H1 (cell line): ENCODE measurements around the gene POU6F2. TPM values are rescaled to one million over a fixed set of nuclear protein-coding genes. Genes with fewer than 3 reads are reported as not detected.
A peak's percentile ranks its signal among the peaks of the same experiment; 100 is the strongest.

ENCODE experiments used
- CTCF ChIA-PET: fragments of 300-600 bp; sonication (Branson Sonifier 250); formaldehyde crosslinking; loops from one replicate; lab custom pipeline; 2021; ENCODE audit not compliant: partially characterized antibody; lab: Charles Lee
- POLR2A ChIA-PET: fragments of 300-600 bp; sonication (Branson Sonifier 250); formaldehyde crosslinking; loops from one replicate; lab custom pipeline; 2021; ENCODE audit warnings: inconsistent platforms; ENCODE audit not compliant: partially characterized antibody; lab: Charles Lee
- DNase-seq, 2 experiments: peaks; one replicate each; pipeline versions ENCODE4 v3.0.0 to v3.0.0-alpha.2; 2010 to 2022; ENCODE audit warnings: low spot score in 2 of 2, low read depth in 1 of 2, mixed read lengths in 1 of 2
- FAIRE-seq: peaks from 2 replicates; lab custom pipeline; 2011; peaks lifted over from hg19 to GRCh38; lab: Jason Lieb, UNC
- H2AFZ ChIP-seq: 2 replicates; pipeline ENCODE4 v1.8.1; 2012; ENCODE audit warnings: low read length, inconsistent platforms
- H2AK5ac ChIP-seq: 2 replicates; pipeline ENCODE4 v1.6.1; 2013; ENCODE audit warnings: low read depth, low read length
- H2BK120ac ChIP-seq: replicated peaks from 2 replicates; pipeline ENCODE3; 2013; ENCODE audit warnings: low read depth, low read length, inconsistent platforms
- H2BK12ac ChIP-seq: 2 replicates; pipeline ENCODE4 v1.6.1; 2013; ENCODE audit warnings: low read depth, low read length
- H2BK15ac ChIP-seq: 2 replicates; pipeline ENCODE4 v1.6.1; 2013; ENCODE audit warnings: low read length
- H2BK20ac ChIP-seq: 2 replicates; pipeline ENCODE4 v1.6.1; 2013; ENCODE audit warnings: low read length
- H2BK5ac ChIP-seq: 2 replicates; pipeline ENCODE4 v1.6.1; 2013; ENCODE audit warnings: low read depth, low read length
- H3K14ac ChIP-seq: 2 replicates; pipeline ENCODE4 v1.6.1; 2013; ENCODE audit warnings: inconsistent platforms; ENCODE audit not compliant: insufficient read length
- H3K18ac ChIP-seq: 2 replicates; pipeline ENCODE4 v1.6.1; 2013; ENCODE audit warnings: low read length; ENCODE audit errors: extremely low read depth
- H3K23ac ChIP-seq: 2 replicates; pipeline ENCODE4 v1.6.1; 2013; ENCODE audit warnings: inconsistent platforms; ENCODE audit not compliant: insufficient read length
- H3K23me2 ChIP-seq: 2 replicates; pipeline ENCODE4 v1.6.1; 2013; ENCODE audit warnings: low read depth, low read length
- H3K27ac ChIP-seq: 2 replicates; pipeline ENCODE4 v1.6.1; 2011; ENCODE audit warnings: low read depth, low read length, inconsistent platforms
- H3K27me3 ChIP-seq, 4 experiments: replicated peaks in 1 of 4; 1 replicate in 1 of 4; 2 replicates in 3 of 4; pipeline versions ENCODE4 v1.6.1 to v1.8.1; 2011 to 2013; ENCODE audit warnings: low read length in 3 of 4, mild to moderate bottlenecking in 3 of 4, inconsistent platforms in 2 of 4, mixed read lengths in 2 of 4, moderate library complexity in 1 of 4; ENCODE audit not compliant: control insufficient read depth in 3 of 4, insufficient read depth in 3 of 4; ENCODE audit errors: extremely low read depth in 1 of 4
- H3K36me3 ChIP-seq, 4 experiments: 2 replicates each; pipeline versions ENCODE4 v1.6.1 to v1.8.1; 2011 to 2013; ENCODE audit warnings: mild to moderate bottlenecking in 4 of 4, low read length in 3 of 4, moderate library complexity in 2 of 4, control low read depth in 1 of 4, inconsistent platforms in 1 of 4; ENCODE audit not compliant: insufficient read depth in 4 of 4, control insufficient read depth in 2 of 4
- H3K4ac ChIP-seq: replicated peaks from 2 replicates; pipeline ENCODE3; 2013; ENCODE audit warnings: low read length, low read depth, mixed read lengths, inconsistent platforms; ENCODE audit not compliant: insufficient read length
- H3K4me1 ChIP-seq, 4 experiments: replicated peaks in 1 of 4; 1 replicate in 1 of 4; 2 replicates in 3 of 4; pipeline versions ENCODE4 v1.6.1 to v1.8.1; 2011 to 2013; ENCODE audit warnings: low read length in 3 of 4, inconsistent platforms in 2 of 4, mixed read lengths in 1 of 4; ENCODE audit not compliant: insufficient read depth in 4 of 4, control insufficient read depth in 3 of 4
- H3K4me2 ChIP-seq, 2 experiments: 2 replicates each; pipeline versions ENCODE4 v1.6.1 to v1.8.1; 2011 to 2013; ENCODE audit warnings: low read depth in 2 of 2, low read length in 2 of 2, control low read depth in 1 of 2, inconsistent platforms in 1 of 2, mild to moderate bottlenecking in 1 of 2; ENCODE audit not compliant: insufficient read depth in 1 of 2
- H3K4me3 ChIP-seq, 4 experiments: fragments of 200-600, 300-600 bp in 1 of 4; sonication (generic), shearing (Covaris generic), sonication (Bioruptor Twin) in 1 of 4; 2 replicates each; pipeline versions ENCODE4 v1.5.1 to v1.8.1; 2011 to 2016; ENCODE audit warnings: low read length in 4 of 4, low read depth in 3 of 4, control low read depth in 2 of 4, inconsistent platforms in 2 of 4, mild to moderate bottlenecking in 2 of 4, mixed read lengths in 1 of 4, moderate library complexity in 1 of 4; ENCODE audit not compliant: insufficient read depth in 2 of 4; ENCODE audit errors: extremely low read depth in 1 of 4
- H3K56ac ChIP-seq: replicated peaks from 2 replicates; pipeline ENCODE3; 2013; ENCODE audit warnings: low read depth, mild to moderate bottlenecking, mixed read lengths, low read length, inconsistent platforms; ENCODE audit not compliant: insufficient read length
- H3K79me1 ChIP-seq: 2 replicates; pipeline ENCODE4 v1.6.1; 2013; ENCODE audit warnings: low read depth, low read length, control low read depth
- H3K79me2 ChIP-seq, 2 experiments: 2 replicates each; pipeline versions ENCODE4 v1.6.1 to v1.8.1; 2012 to 2013; ENCODE audit warnings: low read length in 2 of 2, mild to moderate bottlenecking in 2 of 2, inconsistent platforms in 1 of 2; ENCODE audit not compliant: insufficient read depth in 2 of 2, control insufficient read depth in 1 of 2
- H3K9ac ChIP-seq, 4 experiments: replicated peaks in 1 of 4; 1 replicate in 1 of 4; 2 replicates in 3 of 4; pipeline versions ENCODE4 v1.6.1 to v1.8.1; 2011 to 2013; ENCODE audit warnings: low read depth in 3 of 4, low read length in 3 of 4, control low read depth in 2 of 4, mild to moderate bottlenecking in 2 of 4, moderate library complexity in 2 of 4, inconsistent platforms in 1 of 4; ENCODE audit errors: extremely low read depth in 1 of 4
- H3K9me3 ChIP-seq, 2 experiments: 2 replicates each; pipeline versions ENCODE4 v1.6.1 to v1.8.1; 2012 to 2013; ENCODE audit warnings: mild to moderate bottlenecking in 2 of 2, moderate library complexity in 2 of 2, control low read depth in 1 of 2, inconsistent platforms in 1 of 2, low read depth in 1 of 2, low read length in 1 of 2, mixed read lengths in 1 of 2; ENCODE audit not compliant: insufficient read depth in 2 of 2
- H4K20me1 ChIP-seq, 2 experiments: replicated peaks in 1 of 2; 2 replicates each; pipeline versions ENCODE3 to v1.8.1; 2011 to 2013; ENCODE audit warnings: inconsistent platforms in 2 of 2, low read length in 2 of 2, mild to moderate bottlenecking in 1 of 2; ENCODE audit not compliant: insufficient read depth in 2 of 2, control insufficient read depth in 1 of 2
- H4K5ac ChIP-seq: 2 replicates; pipeline ENCODE4 v1.6.1; 2013; ENCODE audit warnings: low read length, low read depth, mixed read lengths, inconsistent platforms; ENCODE audit not compliant: insufficient read length
- H4K8ac ChIP-seq: 2 replicates; pipeline ENCODE4 v1.8.0; 2013; ENCODE audit warnings: mild to moderate bottlenecking, moderate library complexity, low read length, inconsistent platforms; ENCODE audit not compliant: insufficient read depth; ENCODE audit errors: extremely low read depth
- H4K91ac ChIP-seq: replicated peaks from 2 replicates; pipeline ENCODE3; 2013; ENCODE audit warnings: low read length, mixed read lengths, inconsistent platforms; ENCODE audit not compliant: insufficient read length
- BCL11A ChIP-seq, 2 experiments: IDR thresholded peaks; one replicate each; pipeline ENCODE4 v1.6.1; 2011; ENCODE audit warnings: low read depth in 2 of 2, low read length in 2 of 2, mild to moderate bottlenecking in 2 of 2
- CEBPB ChIP-seq: IDR thresholded peaks from 2 replicates; pipeline ENCODE4 v1.6.1; 2012; ENCODE audit warnings: low read depth, low read length
- EZH2 ChIP-seq: fragments of 200-600 bp; sonication (generic); IDR thresholded peaks from 2 replicates; pipeline ENCODE4 v1.7.1; 2012; ENCODE audit warnings: low read depth, mild to moderate bottlenecking, moderate library complexity, low read length, inconsistent platforms; ENCODE audit not compliant: severe bottlenecking
- GABPA ChIP-seq: IDR thresholded peaks from 2 replicates; pipeline ENCODE4 v1.6.1; 2011; ENCODE audit warnings: mild to moderate bottlenecking, low read length, moderate library complexity, borderline replicate concordance; ENCODE audit not compliant: insufficient read depth
- MAFK ChIP-seq: IDR thresholded peaks from 2 replicates; pipeline ENCODE4 v1.6.1; 2012; ENCODE audit warnings: low read depth, mild to moderate bottlenecking, improper control_type of control experiment, low read length
- NRF1 ChIP-seq: IDR thresholded peaks from 2 replicates; pipeline ENCODE4 v1.6.1; 2011; ENCODE audit warnings: mild to moderate bottlenecking, low read depth, low read length, improper control_type of control experiment
- RNF2 ChIP-seq: fragments of 200-900, 300-1000 bp; sonication (generic); IDR thresholded peaks from 2 replicates; pipeline ENCODE4 v1.7.1; 2016; ENCODE audit warnings: borderline replicate concordance, low read depth, mild to moderate bottlenecking, antibody characterized with exemption, low read length; ENCODE audit not compliant: poor library complexity, severe bottlenecking; ENCODE audit errors: missing control alignments
- TBP ChIP-seq: IDR thresholded peaks from 2 replicates; pipeline ENCODE4 v1.6.1; 2011; ENCODE audit warnings: low read depth, low read length, improper control_type of control experiment
- WGBS, 2 experiments: shearing (Covaris generic) in 1 of 2; methylation state at CpG; one replicate each; pipeline versions ENCODE4 v1.1.6 to v1.1.7; 2013 to 2015; ENCODE audit warnings: low lambda C conversion rate in 2 of 2, mixed read lengths in 2 of 2, inconsistent platforms in 1 of 2, low coverage in 1 of 2, missing lambda C conversion rate in 1 of 2; ENCODE audit not compliant: insufficient replicate concordance in 2 of 2, insufficient coverage in 1 of 2, insufficient read length in 1 of 2; ENCODE audit errors: extremely low coverage in 1 of 2, missing lambda C conversion rate in 1 of 2; 5-methylcytosine and 5-hydroxymethylcytosine counted together
- polyA plus RNA-seq, 7 experiments: library from polyadenylated mRNA; depleted of rRNA in 3 of 7; stranded (reverse) in 5 of 7; unstranded in 2 of 7; fragments of >200 nt in 5 of 7; fragments of 200-250 nt in 2 of 7; gene quantifications; 1 replicate in 5 of 7; 2 replicates in 1 of 7; 4 replicates in 1 of 7; pipeline versions ENCODE4 v1.2.1 to v1.2.3, GENCODE V29; 2011 to 2013; ENCODE audit warnings: missing spikeins in 2 of 7, mixed read lengths in 2 of 7
- total RNA-seq: library from RNA; stranded (reverse); fragmentation: NEBNext Ultra II Directional; extraction: Animal tissue kit (Norgen Biotek cat#: 25700); gene quantifications from 2 replicates; pipeline ENCODE4 v1.2.1, GENCODE V29; 2021

POU6F2 gene
- total and polyA plus RNA-seq, 2 of the 8 experiments (the other 6 are each of a cell fraction or from before 2014, with no cell fraction given), result 1.1 to 2.0 TPM

GRCh38 chr7:39430441-39430840, 452.7 kb downstream of the POU6F2 start:
- Histone ChIP-seq H4K91ac (no peak overlapping the region), H3K14ac (no peak overlapping the region), H2AFZ (no peak overlapping the region), H3K56ac (no peak overlapping the region), H3K79me2 (no peaks in the 10 kb centered on the region), H2BK15ac (no peak overlapping the region), H3K36me3 (no peaks in the 10 kb centered on the region), H3K4me2 (no peak overlapping the region), H2BK20ac (no peak overlapping the region), H2AK5ac (no peak overlapping the region), H3K18ac (no peak overlapping the region), H3K23ac (no peak overlapping the region), H2BK120ac (no peak overlapping the region), H3K27me3 (no peaks in the 10 kb centered on the region), H2BK12ac (no peak overlapping the region), H4K20me1 (no peaks in the 10 kb centered on the region), H3K9ac (no peak overlapping the region), H3K4me1 (peaks cover 0 to 11% (median 3%) of the 10 kb centered on the region in 4 experiments; a peak in 6 of 7 replicates), H2BK5ac (no peak overlapping the region), H4K8ac (0 out of 2 replicates have a peak overlapping the region, but pooled peaks have one; percentile 32), H3K23me2 (no peaks in the 10 kb centered on the region; the same call in 1 of the 2 replicates), H3K9me3 (no peaks in the 10 kb centered on the region), H3K79me1 (no peaks in the 10 kb centered on the region), H4K5ac (no peak overlapping the region), H3K4me3 (no peak overlapping the region), H3K4ac (no peak overlapping the region), H3K27ac (no peak overlapping the region)
- FAIRE-seq (no peak), DNase-seq (no peak)
- TF ChIP-seq RNF2 (no peak), GABPA (no peak), TBP (no peak), EZH2 (no peak), CEBPB (no peak), MAFK (no peak), NRF1 (no peak), BCL11A (IDR thresholded peaks at IDR 0.05; ENCODE audit: low read depth in 2 of 2, low read length in 2 of 2) (no peak)
- CTCF ChIA-PET, result interaction anchor here (0.6 kb wide), 1 partner anchor 17 kb away, joined by 3 read pairs; no protein-coding TSS in a partner anchor
- WGBS, 2 experiments, result 92% methylated on average over 6 of the region's 6 CpGs; no CpG with 5 or more reads in 1 of the 2 experiments
- POLR2A ChIA-PET, result no interaction called here
